ENCODE measurements around the gene NECTIN1. TPM values are rescaled to one million over a fixed set of nuclear protein-coding genes. Genes with fewer than 3 reads are reported as not detected.

The NECTIN1 gene
- total RNA-seq, 2 donors from 2014 or later: 5.2 to 5.3 TPM

DNA sequence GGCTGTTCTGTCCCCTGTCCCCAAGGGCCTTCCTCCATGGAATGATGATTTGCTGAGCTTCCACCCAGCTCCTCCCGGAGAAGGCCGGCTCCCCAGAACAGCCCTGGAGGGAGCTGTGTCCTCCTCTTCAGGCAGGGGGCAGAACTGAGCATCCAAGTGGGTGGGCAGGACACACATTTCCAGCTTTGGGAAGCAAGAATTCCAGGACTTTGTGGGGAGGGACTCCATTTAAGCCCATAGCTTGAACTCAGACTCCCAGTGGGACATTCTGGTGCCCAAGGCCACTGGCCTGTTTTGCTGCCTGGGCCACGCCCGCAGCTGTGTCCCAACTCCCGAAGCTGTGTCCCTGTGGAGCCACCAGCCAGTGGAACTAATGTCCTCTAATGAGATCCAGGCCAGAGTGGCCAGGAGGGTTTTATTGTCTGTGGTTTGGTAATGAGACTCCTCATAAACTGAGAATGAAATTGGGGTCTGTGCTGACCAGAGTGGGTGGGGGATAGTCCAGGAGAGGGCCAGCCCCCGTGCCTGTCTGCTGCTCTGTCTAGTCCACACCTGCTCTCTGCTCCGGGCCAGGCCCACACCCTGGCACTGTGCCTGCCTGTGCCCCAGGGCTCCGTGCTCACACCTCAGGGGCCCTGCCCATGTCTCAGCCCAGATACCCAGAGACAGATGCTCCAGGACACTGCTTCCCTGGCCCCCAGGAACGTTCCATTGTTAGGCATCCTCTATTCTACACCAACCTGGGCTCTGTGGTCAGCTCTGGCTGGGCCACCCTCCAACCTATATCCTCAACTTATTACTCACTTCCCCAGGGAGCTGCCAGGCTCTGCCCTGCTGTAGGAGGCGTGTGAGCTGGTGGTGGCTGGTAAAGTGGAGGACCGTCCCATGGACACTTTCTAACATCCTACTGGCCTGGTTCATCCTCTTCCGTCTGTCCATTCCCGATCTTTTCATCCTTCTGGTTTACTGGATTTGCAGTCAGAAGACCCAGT is 7.6 kb downstream of the NECTIN1 start:
- ATAC-seq: no peak

DNA sequence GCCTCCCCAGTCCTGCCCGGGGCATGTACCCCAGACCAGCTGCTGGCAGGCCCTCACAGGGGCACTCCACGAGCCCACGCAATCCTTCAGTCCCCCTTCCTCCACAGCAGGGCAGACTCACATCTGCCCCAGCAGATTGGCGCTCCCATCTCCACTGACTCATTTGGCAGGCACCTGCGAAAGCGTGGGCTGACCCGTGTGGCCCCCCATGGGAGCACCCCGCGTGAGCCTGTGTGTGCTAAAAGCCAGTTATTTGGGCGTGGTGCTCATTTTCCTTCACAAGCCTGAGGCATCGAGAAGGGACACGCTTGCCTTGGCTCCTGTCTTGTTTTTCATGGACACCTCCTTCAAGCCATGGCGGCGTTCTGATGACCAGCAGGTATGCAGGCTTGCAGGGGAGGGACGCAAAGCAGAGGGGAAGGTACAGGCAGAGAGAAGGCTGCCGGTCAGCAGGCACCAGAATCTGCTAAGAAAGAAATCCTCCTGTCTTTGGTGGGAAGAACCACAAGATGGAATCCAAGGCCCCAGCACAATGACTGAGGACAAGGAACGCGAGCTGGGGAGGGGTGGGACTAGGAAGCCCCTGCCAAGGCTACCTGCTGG is 8.6 kb downstream of the NECTIN1 start:
- H3K4me3 Mint-ChIP-seq: no peak overlapping the region
- no peak for ATAC-seq

More for the DNA sequence above, 7.6 kb downstream of the NECTIN1 start:
- peaks cover 9% of the 10 kb centered on the region for H3K4me1 Mint-ChIP-seq
- peaks cover 4% of the 10 kb centered on the region for H3K36me3 Mint-ChIP-seq (ENCODE audit: low read depth)
- H3K27me3 Mint-ChIP-seq: peaks cover 9% of the 10 kb centered on the region
- H3K4me3 Mint-ChIP-seq: no peak overlapping the region
- DNase-seq: no peak
- no peak overlapping the region for H3K27ac Mint-ChIP-seq
- no peaks in the 10 kb centered on the region for H3K9me3 ChIP-seq (ENCODE audit: control insufficient read depth, low read length, poor library complexity, severe bottlenecking)

DNA sequence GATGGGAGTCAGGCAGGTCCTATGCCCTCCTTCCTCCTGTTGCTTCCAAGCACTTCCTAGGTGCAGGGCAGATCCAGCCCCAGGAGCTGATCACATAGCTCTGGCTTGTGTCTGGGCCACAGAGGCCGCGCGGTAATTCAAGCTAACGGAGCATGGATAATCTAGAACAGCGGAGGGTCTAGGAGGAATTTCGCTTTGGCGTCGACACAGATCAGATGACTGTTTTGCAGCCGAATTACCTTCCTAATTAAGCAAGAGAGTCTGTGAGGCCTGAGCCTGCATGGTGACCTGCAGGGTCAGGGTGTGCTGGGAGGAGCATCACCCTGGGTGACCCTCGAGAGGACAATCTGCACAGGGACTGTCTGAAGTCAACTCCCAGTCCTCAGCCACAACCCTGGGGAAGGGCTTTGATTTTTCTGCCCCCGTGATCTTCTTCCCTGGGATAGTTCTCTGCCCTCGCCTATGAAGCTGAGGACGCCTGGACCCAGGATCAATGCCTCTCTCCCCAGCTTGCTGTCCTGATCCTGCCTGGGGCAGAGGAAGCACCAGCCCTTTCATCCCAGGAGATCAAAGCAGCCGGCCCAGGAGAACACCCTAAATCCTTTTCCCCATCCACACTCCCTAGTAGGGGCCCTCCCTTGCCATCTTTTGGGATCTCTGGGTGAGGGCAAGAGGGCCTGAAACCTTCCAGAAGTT is 11.0 kb downstream of the NECTIN1 start:
- Mint-ChIP-seq H3K4me1 (peaks cover 6% of the 10 kb centered on the region), H3K27ac (no peak overlapping the region), H3K27me3 (peaks cover 15% of the 10 kb centered on the region), H3K36me3 (ENCODE audit: low read depth) (peaks cover 4% of the 10 kb centered on the region), H3K4me3 (no peak overlapping the region)
- no peaks in the 10 kb centered on the region for H3K9me3 ChIP-seq (ENCODE audit: control insufficient read depth, low read length, poor library complexity, severe bottlenecking)
- DNase-seq (no peak), ATAC-seq (no peak)

More for the DNA sequence above, 8.6 kb downstream of the NECTIN1 start:
- Mint-ChIP-seq H3K27me3 (peaks cover 9% of the 10 kb centered on the region), H3K27ac (no peak overlapping the region), H3K36me3 (ENCODE audit: low read depth) (peaks cover 4% of the 10 kb centered on the region), H3K4me1 (peaks cover 6% of the 10 kb centered on the region)
- no peak for DNase-seq
- H3K9me3 ChIP-seq (ENCODE audit: control insufficient read depth, low read length, poor library complexity, severe bottlenecking): no peaks in the 10 kb centered on the region

DNA sequence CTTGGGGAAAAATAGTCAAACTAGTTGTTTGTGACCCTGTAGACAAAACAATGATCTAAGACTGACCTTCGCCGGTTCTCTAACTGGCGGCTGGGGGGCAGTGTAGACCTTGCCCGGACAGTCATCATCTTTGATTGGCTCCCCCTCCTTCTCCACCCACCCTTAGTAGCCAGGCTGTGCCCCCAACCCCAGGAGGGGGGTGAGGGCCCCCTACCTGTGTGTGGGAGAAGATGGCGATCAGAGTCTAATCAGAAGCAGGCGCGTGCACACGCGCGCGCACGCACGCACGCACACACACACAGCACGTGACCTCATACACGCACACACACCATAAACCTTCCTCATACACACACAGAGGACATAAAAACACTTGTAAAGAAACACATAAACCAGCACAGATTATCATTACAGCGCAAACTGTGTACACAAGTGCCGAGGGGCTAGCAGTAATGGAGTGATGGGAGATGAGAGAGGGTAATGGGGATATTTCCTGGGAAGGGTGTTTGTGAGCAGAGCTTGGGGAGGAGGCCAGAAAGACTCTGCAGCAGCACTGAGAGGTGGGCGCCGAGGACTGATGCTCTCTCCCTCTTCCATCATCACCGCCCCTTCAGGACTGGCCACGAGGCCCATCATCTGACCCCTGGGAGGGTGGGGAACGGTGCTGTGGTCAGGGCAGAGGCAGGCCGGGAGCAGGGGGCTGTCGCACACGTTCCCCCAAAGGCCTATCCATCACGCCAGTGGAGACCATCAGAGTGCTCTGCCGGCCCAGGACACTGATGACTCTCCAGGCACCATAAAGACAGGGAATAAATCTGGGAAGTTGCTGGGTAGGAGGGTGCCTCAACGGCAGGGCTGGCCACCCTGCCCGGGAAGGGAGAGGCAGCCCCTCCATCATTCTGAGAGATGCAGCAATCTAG is 12.2 kb downstream of the NECTIN1 start:
- H3K4me1 Mint-ChIP-seq: peaks cover 6% of the 10 kb centered on the region
- no peaks in the 10 kb centered on the region for H3K9me3 ChIP-seq (ENCODE audit: control insufficient read depth, low read length, poor library complexity, severe bottlenecking)
- no peak overlapping the region for H3K4me3 Mint-ChIP-seq
- no peak for ATAC-seq
- no peak overlapping the region for H3K27ac Mint-ChIP-seq
- no peak for DNase-seq
- H3K36me3 Mint-ChIP-seq (ENCODE audit: low read depth): peaks cover 2% of the 10 kb centered on the region
- H3K27me3 Mint-ChIP-seq: peaks cover 9% of the 10 kb centered on the region

DNA sequence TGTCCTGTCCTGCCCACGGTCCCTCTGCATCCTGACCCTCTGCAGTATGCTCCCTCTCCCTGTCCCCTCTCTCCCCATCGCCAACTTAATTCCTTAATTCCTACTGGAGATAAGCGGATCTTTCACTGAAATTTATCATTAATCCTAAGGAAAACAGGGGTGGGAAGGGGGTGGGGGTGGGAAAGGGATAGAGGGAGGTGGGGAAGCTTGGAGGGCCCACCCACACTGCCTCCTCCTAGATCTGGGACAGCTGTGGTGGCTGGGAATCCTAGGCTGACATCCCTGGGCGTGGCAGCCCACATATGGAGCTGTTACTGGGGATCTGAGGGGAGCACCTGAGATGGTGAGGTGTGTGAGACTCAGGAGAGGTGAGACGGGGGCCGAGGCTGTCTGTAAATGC is 14.4 kb downstream of the NECTIN1 start:
- H3K9me3 ChIP-seq (ENCODE audit: control insufficient read depth, low read length, poor library complexity, severe bottlenecking): no peaks in the 10 kb centered on the region
- DNase-seq (no peak), ATAC-seq (no peak)
- no peak overlapping the region for H3K27ac Mint-ChIP-seq
- H3K4me3 Mint-ChIP-seq: no peak overlapping the region
- peaks cover under 1% of the 10 kb centered on the region for H3K36me3 Mint-ChIP-seq (ENCODE audit: low read depth)
- H3K4me1 Mint-ChIP-seq: peaks cover 6% of the 10 kb centered on the region
- H3K27me3 Mint-ChIP-seq: peaks cover 11% of the 10 kb centered on the region

DNA sequence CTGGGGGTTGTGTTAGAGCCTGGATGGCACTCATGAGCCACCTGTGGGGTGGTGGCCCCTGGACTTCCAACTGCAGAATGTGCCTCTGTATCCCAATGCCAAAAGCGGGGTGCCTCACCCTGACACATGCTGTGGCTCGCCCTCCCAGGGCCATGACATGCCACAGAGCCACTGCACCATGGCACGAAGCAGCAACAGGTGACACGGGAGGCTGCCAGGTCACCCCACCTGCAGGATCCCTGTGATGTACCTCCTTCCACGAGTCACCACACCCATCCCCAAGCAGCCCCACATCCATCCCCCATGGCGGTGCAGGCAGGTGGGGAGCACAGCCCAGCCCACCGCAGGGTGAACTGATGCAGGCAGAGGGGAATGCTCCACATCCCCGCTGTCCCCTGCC is 14.8 kb downstream of the NECTIN1 start:
- no peaks in the 10 kb centered on the region for H3K9me3 ChIP-seq (ENCODE audit: control insufficient read depth, low read length, poor library complexity, severe bottlenecking)
- ATAC-seq (no peak), DNase-seq (no peak)
- Mint-ChIP-seq H3K4me3 (no peak overlapping the region), H3K36me3 (ENCODE audit: low read depth) (no peaks in the 10 kb centered on the region), H3K27ac (no peak overlapping the region), H3K27me3 (peaks cover 12% of the 10 kb centered on the region), H3K4me1 (peaks cover 6% of the 10 kb centered on the region)

DNA sequence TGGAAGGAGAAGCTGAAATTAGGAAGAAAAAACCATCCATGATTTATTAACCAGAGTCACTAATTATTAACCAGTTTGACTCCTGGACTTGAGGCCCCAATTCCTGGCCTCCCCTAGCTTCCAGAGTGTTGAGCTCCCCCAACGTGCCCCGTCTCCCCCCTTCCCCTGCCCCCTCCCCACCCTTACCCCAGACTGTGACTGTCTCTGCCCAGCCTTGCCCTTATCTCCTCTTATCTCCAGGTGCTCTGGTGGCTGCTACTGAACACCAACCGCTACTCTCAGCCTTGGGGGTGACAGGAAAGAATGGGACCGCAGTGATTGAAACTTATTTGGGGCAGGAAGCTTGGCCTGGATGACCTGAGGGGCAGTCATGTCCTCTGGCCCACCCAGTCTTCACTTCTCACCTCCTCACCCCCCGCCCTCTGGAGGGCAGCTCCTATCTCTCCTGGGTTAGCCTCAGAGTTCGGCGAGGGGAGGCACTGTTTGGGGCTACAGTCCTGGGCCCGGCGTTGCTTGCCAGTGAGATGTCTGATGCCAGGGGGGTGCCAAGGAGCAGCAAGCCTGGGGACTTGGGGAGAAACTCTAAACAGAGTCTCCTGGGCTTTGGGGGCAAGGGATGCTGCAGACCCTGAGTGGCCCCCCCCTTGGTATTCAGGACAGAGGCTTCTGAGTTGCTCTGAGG is 15.5 kb downstream of the NECTIN1 start:
- Mint-ChIP-seq H3K36me3 (ENCODE audit: low read depth) (no peaks in the 10 kb centered on the region), H3K27ac (no peak overlapping the region), H3K27me3 (peaks cover 19% of the 10 kb centered on the region), H3K4me3 (no peak overlapping the region), H3K4me1 (peaks cover 6% of the 10 kb centered on the region)
- ATAC-seq (no peak), DNase-seq (no peak)
- H3K9me3 ChIP-seq (ENCODE audit: control insufficient read depth, low read length, poor library complexity, severe bottlenecking): no peaks in the 10 kb centered on the region

DNA sequence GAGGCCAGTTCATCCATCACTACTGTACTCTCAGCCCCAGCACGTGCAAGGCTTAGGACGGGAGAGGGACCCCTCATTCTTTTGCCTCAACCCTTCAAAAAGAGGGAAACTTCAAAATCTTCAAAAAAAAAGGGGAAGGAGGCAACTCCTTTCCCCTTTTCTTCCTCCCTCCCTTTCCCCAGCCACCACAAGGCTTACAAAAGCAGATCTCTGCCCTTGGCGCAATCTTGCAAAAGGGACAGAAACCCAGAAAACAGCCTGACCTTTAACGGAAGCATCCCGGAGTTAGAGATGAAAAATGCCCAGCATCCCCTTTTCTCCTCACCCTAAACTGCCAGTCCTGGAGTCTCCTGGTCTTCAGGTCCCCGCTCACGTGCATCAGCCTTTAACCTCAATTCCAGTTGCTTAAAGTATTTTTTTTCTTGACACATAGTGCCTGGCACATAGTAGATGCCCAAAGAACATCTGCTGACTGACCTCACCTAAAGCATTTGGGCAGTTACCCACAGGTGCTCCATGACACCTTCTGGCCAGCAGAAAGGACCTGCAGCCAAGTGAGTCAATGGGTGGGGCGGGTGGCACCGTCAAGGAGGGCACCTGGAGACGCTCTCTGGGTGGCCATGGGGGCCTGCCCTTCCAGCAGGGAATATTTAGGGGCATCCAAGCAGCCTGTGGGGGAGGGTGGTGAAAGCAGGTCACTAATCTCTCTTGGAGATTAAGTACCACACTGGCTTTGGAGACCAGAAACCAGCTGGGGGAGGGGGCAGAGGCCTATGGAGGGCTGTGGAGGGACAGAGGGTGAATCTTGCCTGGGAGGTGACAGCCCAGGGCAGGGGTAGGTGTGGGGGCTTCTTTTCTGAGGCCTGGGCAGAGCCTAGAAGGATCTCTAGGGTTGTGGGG is 16.3 kb downstream of the NECTIN1 start:
- Mint-ChIP-seq H3K36me3 (ENCODE audit: low read depth) (peaks cover 5% of the 10 kb centered on the region), H3K4me3 (no peak overlapping the region), H3K27ac (no peak overlapping the region), H3K27me3 (peaks cover 27% of the 10 kb centered on the region), H3K4me1 (peaks cover 11% of the 10 kb centered on the region)
- no peaks in the 10 kb centered on the region for H3K9me3 ChIP-seq (ENCODE audit: control insufficient read depth, low read length, poor library complexity, severe bottlenecking)
- ATAC-seq: no peak
- DNase-seq: no peak

DNA sequence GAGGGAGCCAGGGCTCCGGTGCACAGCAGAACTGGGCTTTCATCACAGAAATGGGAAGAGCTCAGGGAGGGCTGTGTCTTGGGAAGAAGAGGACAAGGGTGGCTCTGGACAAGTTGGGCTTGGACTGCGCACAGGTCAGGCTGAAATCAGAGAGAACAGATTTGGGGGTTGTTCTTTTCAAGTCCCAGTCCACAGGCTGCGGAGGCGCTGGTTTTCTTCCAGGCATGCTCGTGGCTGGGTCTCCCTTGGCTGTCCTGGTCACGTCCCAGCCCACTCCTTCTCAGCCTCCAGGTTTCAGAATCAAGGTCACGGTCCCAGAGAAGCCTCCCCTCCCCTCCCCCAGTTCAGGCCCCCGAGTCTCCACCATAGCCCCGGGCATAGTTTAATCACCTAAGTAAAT is 17.0 kb downstream of the NECTIN1 start:
- H3K4me3 Mint-ChIP-seq: no peak overlapping the region
- peaks cover 5% of the 10 kb centered on the region for H3K36me3 Mint-ChIP-seq (ENCODE audit: low read depth)
- no peak overlapping the region for H3K27ac Mint-ChIP-seq
- peaks cover 11% of the 10 kb centered on the region for H3K4me1 Mint-ChIP-seq
- peaks cover 30% of the 10 kb centered on the region for H3K27me3 Mint-ChIP-seq
- DNase-seq (no peak), ATAC-seq (no peak)
- H3K9me3 ChIP-seq (ENCODE audit: control insufficient read depth, low read length, poor library complexity, severe bottlenecking): no peaks in the 10 kb centered on the region

DNA sequence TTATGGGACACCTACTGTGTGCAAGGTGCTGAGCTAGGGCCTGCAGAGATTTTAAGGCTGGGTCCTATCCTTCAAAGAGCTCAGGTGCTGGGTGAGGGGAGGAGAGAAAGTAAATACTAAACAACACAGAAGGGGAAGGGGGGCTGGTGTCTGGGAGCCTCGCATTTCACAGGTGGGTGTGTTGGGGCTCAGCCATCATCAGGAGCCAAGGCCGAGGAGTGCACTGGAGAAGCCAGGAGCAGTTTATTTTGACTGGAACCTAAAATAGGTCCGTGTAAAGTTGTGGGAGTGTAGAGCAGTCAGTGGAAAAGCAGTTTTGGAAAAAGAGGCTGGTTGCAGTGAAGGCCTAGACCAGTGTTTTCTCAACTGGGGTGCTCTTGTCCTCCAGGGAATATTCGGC is 17.5 kb downstream of the NECTIN1 start:
- no peak for DNase-seq
- no peaks in the 10 kb centered on the region for H3K9me3 ChIP-seq (ENCODE audit: control insufficient read depth, low read length, poor library complexity, severe bottlenecking)
- Mint-ChIP-seq H3K27ac (no peak overlapping the region), H3K4me1 (peaks cover 8% of the 10 kb centered on the region), H3K4me3 (no peak overlapping the region), H3K27me3 (peaks cover 31% of the 10 kb centered on the region), H3K36me3 (ENCODE audit: low read depth) (peaks cover 5% of the 10 kb centered on the region)
- ATAC-seq: no peak

DNA sequence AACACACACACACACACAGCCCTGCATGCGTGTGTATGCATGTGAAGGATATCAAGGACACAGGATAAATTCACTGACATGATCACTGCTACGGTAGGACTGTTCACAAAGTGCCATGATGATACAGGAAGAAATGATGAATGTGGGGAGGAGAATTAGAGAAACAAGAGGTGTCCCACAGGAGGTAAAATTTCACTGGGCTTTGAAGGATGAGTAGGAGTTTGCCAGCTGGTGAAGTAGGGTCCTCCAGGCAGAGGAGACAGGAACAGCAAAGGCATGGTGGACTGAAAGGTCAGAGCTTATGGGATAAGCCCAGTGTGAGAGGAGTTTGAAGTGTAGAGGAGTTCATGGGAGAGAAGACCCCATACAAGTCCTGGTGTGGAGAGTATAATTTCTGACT is 18.6 kb downstream of the NECTIN1 start:
- H3K4me3 Mint-ChIP-seq: no peak overlapping the region
- peaks cover 35% of the 10 kb centered on the region for H3K27me3 Mint-ChIP-seq
- no peak for DNase-seq
- ATAC-seq: no peak
- H3K27ac Mint-ChIP-seq: no peak overlapping the region
- H3K9me3 ChIP-seq (ENCODE audit: control insufficient read depth, low read length, poor library complexity, severe bottlenecking): no peaks in the 10 kb centered on the region
- peaks cover 8% of the 10 kb centered on the region for H3K4me1 Mint-ChIP-seq
- peaks cover 5% of the 10 kb centered on the region for H3K36me3 Mint-ChIP-seq (ENCODE audit: low read depth)
